HG03558 (cell line): ENCODE data around the gene DRC1.

Experiments used
- ATAC-seq: cut with Tn5 transposase; IDR thresholded peaks from one replicate; pipeline ENCODE4 v1.9.1; 2021; ENCODE audit warnings: moderate number of reproducible peaks; ENCODE audit not compliant: unreplicated experiment; ENCODE audit errors: extremely low read depth

Gene DRC1

DNA sequence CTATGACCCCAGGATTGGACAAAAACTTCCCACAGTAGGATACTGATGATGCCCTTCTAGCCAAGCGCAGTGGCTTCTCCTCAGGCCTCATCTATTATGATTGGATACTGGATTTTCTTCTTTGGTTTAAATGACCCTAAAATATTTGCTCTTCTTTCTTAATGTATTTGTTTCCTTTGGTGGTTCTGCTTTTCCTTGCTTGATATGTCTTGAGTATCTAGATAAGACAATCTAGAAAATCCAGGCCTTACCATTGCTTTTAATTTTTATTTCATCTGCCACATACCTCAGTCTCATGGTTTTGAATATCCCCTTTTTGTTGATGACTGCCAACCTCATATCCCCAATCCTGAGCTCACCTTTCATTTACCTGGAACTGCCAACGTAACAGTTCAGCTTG is 40.6 kb downstream of the DRC1 start:
- ATAC-seq, result no peak

DNA sequence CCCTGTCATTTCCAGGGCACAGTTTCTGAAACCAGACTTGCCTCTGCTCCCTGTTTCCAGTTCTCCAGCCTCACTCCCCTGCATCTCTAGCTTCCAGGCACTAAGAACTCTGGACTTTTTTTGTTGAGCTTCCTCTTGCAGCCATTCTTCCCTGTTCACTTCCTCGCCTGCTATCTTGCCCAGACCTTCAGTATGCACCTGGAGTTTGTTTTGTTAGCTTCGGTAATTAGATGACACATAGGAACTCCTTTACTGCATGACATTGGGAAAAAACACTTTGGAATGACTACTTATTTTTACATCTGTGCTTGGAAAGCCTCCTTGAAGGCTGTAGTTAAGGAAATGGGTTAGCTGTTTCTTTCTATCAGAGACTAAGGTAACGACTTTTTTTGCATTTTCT is 41.0 kb downstream of the DRC1 start:
- ATAC-seq, result no peak

DNA sequence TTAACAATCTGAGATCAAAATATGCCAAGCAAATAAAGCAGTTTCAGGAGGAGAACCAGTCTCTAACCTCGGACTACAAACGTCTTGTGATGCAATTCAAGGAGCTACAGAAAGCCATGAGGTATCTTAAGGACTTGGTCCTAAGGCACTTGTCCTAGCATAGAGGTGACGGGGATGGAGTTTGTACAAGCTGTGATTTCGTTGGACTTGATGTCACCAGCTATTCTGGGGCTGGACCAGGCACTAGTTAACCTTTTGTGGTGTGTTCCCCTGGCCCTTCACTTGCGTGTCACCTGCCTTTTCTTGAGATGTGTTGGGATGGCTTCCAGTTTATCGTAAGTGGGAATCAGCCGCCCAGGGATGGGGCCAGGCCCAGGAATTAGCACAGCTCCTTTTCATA is 42.5 kb downstream of the DRC1 start:
- no peak for ATAC-seq

DNA sequence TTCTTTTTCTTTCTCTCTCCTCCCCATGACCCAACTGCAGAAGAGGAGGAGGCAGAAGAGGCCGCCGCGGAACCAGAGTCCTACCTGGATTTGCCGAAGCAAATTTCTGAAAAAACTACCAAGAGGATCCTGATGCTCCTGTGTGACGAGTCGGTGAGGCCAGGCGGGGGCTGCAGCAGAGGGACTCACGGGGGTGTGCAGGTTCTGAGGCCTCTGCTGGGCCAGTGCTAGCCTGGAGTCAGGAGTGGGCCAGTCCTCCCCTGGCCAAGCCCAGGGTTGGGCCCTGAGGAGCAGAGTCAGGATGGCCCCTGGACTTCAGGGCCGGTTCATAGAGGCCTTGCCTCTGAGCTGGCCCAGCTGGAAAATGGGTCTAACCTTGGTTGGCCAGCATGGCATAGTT is 46.9 kb downstream of the DRC1 start:
- ATAC-seq, result no peak

GRCh38 chr2:26449278-26450030 is 47.7 kb downstream of the DRC1 start:
- ATAC-seq, result no peak

GRCh38 chr2:26450031-26450635 is 48.4 kb downstream of the DRC1 start:
- no peak for ATAC-seq

DNA sequence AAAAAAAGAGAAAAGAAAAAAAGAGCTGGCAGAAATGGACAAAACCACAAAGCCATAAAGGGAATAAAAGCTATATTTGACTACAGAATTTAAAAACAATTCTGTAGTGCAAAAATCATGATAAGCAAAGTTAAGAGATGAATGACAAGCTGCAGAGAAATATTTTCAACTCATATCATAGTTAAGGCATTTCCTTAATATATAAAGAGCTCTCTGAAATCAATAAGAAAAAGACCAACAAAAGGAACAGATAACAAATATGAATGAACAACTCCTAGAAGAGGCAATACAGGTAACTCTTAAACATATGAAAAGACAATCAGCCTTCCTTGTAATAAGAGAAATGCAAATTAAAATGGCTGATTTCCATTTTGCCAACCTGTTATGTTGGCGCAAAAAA is 50.0 kb downstream of the DRC1 start:
- no peak for ATAC-seq

DNA sequence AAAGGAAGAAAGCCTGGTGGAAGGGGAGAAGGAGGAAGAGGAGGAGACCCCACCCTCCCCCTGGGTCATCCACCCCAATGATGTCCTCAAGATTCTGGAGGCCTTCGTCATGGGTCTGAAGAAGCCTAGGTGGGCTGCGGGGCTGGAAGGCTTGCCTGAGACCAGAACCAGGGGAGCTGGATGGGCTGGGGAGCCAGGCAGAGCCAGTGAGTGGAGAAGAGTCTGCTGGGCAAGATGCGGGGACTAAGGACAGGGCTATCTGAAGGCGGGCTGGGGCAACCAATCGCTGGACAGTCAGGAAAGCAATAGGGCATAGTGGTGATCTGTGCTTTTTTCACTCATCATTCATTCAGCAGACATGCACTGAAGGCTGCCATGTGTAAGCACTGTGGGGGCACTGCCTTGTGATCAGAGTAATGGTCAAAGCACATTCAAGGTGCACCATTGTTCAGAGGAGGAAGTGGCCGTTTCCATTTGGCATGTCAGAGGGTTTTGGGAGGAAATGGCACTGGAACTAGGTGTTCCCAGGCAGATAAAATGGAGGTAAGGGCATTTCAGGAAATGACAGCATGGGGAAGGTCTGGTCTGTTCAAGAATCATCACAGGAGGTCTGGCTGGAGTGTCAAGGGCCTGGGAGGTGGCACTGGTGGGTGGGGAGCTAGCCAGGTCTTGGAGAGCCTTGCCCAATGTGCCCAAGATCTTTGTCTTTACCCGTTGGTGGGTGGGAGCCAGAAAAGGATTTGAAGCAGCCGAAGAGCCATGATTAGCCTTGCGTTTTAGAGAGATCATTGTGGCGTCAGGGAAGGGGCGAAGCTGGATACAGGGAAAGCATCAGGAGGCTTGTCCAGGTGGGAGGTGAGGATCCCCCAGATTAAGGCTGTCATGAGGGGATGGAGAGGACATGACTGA is 52.0 kb downstream of the DRC1 start:
- ATAC-seq, result no peak

DNA sequence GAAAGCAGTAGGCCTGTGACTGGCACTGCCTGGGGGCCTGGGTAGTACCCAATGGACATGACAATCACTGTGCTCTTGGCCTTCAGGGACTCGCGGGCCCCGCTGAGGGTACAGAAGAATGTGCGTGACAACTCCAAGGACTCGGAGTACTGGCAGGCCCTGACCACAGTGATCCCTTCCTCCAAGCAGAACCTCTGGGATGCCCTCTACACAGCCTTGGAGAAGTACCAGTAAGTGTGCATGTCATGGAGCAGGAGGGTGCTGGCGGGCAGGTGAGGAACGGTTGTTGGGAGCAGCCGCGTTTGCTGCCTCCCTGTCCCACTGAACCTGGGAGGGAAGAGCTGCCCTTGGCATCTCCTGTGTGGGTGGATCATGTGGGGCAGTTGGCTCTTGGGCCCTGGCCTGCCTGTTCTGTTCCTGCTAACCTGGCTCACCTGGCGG is 52.9 kb downstream of the DRC1 start:
- no peak for ATAC-seq

DNA sequence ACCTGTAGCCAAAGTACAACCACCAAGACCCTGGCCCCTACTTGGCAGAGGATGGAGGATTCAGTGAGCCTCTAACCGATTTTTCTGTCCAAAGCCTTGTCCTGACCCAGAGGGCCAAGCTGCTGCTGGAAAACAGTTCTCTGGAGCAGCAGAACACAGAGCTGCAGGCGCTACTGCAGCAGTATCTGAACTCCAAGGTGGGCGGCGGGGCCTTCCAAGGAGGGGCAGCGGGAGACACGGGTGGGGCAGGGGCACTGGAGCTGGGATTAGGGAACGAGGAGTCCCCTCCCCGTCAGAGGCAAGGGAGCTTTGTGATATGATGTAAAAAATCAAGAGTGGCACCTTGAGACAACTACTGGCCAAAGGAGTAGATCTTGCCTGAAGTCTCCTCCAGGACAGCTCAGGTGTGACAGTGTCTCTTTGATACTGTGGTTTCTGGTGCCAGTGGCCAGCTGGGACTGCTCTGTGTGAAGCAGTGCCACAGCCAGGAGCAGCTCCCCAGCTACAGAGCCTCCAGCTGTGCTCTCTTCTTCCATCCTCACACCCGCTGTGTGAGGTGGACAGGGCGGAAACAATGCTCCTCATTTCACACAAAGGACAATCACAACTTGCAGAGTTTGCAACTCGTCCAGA is 53.4 kb downstream of the DRC1 start:
- no peak for ATAC-seq

GRCh38 chr2:26455670-26456439 is 54.1 kb downstream of the DRC1 start:
- ATAC-seq, result no peak

DNA sequence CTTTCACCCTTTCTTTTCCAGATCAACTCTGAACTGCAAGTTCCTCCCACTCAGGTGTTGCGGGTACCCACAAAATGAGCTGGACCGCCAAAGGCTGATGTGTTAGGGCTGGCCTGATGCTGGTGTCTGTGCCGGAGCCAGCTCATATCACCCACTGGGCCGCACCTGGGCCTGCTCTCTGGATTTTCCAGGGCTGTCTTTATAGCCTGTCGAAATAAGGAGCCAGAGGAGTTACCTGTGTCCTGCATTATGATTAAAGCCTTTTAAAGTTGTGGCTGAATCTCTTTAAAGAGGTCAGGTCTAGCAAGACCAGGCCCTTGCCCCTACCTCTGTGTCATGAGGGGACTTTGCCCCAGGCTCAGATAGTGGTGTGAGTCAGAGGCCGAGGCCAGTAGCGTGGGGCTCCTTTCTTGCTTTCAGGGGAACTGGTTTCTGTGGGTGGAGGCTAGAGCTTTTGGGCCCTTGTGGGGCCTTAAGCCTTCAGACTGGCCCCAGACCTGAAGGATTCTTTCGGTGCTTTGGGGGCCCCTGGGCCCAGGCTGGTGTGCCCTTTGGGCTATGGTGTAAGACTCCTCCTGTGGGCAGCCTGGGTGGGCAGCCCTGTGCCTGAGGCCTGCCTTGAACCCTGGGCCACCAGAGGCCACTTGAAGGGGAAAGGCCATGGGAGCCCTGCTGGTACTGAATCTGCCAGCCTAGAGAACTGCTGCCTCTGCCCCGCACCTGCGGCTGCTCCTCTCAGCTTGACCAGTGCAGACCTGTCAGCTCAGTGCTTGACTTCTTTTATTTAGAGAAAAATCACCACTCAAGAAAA is 54.9 kb downstream of the DRC1 start:
- ATAC-seq, result no peak

GRCh38 chr2:26457251-26457666 is 55.5 kb downstream of the DRC1 start:
- no peak for ATAC-seq

- no peak for ATAC-seq
Measured at GRCh38 chr2:26457695-26458364, 56.1 kb downstream of the DRC1 start.

DNA sequence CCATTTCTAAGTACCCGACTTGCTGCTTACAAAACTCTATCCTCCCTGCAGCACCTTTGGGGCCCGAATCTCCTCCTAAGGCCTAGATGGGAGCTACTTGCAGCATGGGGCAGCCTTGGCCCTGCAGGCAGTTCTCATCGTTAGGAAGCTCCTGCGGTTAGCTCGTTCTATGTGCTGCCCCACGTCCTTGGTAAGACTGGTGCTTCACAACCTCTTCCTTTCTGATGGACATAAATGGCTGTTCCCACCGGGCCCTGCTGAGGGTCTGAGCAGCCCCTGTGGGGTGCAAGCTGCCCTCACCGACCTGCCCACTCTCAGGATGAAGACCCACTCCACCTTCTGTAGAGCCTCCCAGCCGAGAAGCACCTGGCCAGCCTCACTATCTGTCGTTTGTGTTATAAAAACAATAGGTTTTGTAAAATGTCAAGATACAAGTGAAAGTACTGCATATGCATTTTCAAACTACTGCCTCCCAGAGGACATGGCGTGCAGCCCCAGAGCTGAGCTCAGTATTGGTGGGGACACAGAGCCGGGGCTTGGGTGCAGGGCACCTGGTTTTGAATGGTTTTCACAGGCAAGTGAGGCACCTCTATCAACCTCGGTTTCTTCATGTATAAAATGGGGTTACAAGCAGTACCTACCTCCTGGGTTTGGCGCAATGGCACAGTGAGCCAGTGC is 56.8 kb downstream of the DRC1 start:
- ATAC-seq, result no peak

DNA sequence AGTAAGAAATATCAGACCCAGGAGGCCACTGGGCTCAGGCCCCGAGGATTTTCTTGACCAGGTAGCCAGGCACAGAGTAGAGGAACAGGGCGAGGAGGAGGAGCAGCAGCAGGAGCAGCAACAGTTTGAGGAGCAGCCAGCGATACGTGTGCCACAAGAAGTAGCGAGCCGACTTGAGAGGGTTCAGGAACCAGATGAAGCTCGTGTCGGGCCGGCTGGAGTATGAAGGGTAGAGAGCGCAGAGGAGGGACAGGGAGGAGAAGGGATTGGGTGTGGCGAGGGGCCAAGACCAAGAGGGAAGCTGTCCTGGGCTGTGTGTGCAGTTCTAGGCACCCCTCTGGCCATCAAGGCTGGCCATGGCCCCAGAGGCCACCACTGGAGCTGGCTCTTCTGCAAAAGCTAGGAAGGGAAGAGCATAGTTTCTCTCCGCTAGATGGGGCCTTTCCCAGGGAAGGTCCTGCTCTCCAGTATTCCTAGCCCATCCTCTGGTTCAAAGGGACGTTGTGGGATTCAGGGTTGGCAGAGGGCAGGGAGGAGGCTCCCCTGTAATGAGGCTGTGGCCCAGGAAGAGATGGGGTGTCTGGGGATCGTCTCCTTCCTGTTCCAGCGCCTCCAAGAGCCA is 58.4 kb downstream of the DRC1 start:
- no peak for ATAC-seq

GRCh38 chr2:26460613-26461031 is 58.9 kb downstream of the DRC1 start:
- ATAC-seq, result no peak
